ENCODE results near the gene EDEM2. TPM values are rescaled to one million over a fixed set of nuclear protein-coding genes. Genes with fewer than 3 reads are reported as not detected.

EDEM2 gene, protein sequence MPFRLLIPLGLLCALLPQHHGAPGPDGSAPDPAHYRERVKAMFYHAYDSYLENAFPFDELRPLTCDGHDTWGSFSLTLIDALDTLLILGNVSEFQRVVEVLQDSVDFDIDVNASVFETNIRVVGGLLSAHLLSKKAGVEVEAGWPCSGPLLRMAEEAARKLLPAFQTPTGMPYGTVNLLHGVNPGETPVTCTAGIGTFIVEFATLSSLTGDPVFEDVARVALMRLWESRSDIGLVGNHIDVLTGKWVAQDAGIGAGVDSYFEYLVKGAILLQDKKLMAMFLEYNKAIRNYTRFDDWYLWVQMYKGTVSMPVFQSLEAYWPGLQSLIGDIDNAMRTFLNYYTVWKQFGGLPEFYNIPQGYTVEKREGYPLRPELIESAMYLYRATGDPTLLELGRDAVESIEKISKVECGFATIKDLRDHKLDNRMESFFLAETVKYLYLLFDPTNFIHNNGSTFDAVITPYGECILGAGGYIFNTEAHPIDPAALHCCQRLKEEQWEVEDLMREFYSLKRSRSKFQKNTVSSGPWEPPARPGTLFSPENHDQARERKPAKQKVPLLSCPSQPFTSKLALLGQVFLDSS
- total RNA-seq: 10 to 100 TPM; 30.6 to 48.3 TPM

DNA sequence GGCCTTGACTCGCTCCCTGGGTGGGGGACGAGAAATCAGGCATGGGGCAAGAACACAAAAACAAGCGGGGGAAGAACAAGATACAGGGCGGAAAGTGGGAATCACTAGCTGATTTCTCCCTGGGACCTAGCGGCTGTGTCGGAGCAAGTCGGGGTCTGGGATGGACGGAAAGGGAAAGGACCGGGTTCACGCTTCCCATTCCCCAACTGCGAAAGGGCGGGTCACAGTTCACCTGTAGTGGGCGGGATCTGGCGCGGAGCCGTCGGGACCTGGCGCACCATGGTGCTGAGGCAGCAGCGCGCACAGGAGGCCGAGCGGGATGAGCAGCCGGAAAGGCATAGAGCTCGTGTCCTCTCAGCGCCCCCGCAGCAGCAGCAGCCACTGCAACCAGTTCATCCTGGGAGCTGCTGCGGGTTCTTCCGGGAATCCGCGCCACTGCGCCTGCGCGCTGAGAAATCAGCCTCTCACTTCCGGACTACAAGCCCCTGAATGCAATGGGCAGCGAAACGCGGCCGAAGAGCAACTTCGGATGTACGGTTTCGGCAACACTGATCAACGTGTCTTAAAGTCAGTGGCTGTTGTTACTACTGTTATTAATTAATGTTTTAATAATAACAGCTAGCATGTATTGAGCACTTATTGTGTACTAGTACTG is at the start of gene EDEM2:
Gene EDEM2 (minus strand): TSS at position 417 of the 655 bp plus-strand sequence. CDS start 78 bp downstream, at position 339.

DNA sequence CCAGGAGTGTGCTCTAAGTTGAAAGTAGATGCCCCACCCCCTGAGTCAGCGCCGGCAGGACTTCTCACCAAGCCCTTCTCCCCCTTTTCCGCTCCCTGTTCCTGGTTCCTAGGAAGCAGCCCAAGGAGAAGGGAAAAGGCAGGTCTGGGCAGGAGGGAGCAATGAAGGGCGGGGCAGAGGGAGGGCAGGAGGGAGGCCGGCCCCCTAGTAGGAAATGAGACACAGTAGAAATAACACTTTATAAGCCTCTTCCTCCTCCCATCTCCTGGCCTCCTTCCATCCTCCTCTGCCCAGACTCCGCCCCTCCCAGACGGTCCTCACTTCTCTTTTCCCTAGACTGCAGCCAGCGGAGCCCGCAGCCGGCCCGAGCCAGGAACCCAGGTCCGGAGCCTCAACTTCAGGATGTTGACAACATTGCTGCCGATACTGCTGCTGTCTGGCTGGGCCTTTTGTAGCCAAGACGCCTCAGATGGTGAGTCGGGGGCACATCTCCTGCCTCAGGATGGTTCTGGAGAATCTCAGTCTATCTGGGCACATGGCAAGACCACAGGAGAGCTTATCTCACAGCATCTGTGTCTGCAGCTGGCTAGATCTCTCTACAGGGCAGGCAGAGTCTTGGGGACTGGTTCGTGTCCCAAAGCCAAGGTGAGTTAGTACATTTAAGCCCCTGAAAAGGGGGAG is 24.8 kb upstream of the EDEM2 start, which contains the start of gene PROCR:
Gene PROCR (plus strand): TSS at position 320 of the 681 bp plus-strand sequence. CDS start 83 bp downstream, at position 403.

DNA sequence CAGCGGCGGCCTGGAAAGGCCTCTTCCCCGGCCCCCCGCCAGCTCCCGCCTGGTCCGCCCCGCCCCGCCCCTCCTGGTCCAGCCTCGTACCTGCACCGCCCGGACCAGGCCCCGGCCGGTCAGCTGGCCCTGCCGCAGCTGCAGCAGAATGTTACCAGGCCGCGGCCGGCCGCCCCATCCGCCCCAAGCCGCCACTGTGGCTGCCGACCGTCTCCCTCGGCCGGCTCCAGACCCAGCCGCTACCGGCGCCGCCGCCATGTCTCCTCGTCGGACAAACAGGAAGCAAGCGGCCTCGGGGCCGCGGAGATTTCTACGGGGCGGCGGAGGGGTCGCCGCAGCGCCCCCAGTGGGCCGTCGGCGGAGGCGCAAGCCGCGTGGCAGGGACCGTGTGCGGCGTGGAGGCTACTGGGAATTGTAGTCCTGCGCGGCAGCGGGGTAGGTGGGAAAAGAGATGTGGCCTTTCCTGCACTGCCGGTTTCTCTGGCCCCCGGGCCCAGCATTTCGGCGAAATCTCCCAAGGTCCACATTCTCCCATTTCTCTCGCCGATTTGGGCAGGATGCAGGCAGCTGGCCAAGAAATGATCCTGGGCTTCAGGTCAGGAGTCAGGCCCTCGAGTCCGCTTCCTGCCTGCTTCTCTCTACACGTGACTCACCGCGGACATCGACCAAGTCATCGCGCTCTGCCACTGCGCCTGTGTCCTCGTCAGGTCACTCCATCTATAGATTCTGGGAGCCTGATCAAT is 54.4 kb downstream of the EDEM2 start, which contains the start of gene TRPC4AP:
Gene TRPC4AP (minus strand): TSS at position 284 of the 743 bp plus-strand sequence. CDS start 26 bp downstream, at position 258.

Small RNA genes within 50 kb of the gene (small RNA-seq; reads per million reads assigned to genes)
- gene RF00275: 0 reads per million in 2 donors
- 0 reads per million in 2 donors for gene RNA5SP483

Other genes with a start within 250 kb of the EDEM2 start
- gene GSS, start 191.5 kb downstream of the EDEM2 start, total RNA-seq: 10 to 100 TPM; 71.9 to 78.6 TPM
- gene MYH7B, start 191.5 kb downstream of the EDEM2 start, total RNA-seq: under 1 TPM in 1 of 2 donors, not detected in 1; under 0.01 TPM
- 10 to 100 TPM; 66.9 to 75.0 TPM for gene TRPC4AP, start 54.5 kb downstream of the EDEM2 start, total RNA-seq
- 10 to 100 TPM in 1 of 2 donors, 1 to 10 TPM in 1; 6.9 to 51.6 TPM for gene PROCR, start 24.7 kb upstream of the EDEM2 start, total RNA-seq
- under 1 TPM; under 0.01 to 0.33 TPM for gene MMP24, start 79.4 kb upstream of the EDEM2 start, total RNA-seq
- gene MMP24OS, start 130.8 kb upstream of the EDEM2 start, total RNA-seq: 1 to 10 TPM; 6.7 to 7.6 TPM
- 100 to 1,000 TPM in 1 of 2 donors, 10 to 100 TPM in 1; 80.5 to 137 TPM for gene EIF6, start 137.4 kb upstream of the EDEM2 start, total RNA-seq
- gene FAM83C, start 145.1 kb upstream of the EDEM2 start, total RNA-seq: not detected